ENCODE results near the gene MBNL1. TPM values are rescaled to one million over a fixed set of nuclear protein-coding genes. Genes with fewer than 3 reads are reported as not detected.

MBNL1 gene
- total RNA-seq, 2 experiments from 2014 or later, result 163 to 174 TPM

DNA sequence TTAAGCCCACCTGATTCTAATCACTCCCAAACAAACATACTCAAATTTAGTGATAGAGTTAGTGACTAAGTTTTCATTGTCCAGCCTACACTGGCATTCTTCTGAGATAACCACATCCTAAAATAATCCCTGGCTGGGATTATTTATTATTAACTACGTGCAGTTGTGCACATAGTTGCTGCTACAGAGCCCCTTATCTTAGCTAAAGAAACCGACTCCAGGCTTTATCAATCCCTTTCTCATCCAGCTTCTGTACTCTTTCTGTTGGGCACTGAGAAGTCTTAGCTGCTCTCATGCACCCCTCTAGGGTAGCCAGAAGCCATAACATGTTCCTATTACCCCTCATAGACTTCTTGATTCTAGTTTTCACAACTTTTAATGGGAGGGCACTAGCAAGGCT lies 208.7 kb downstream of the MBNL1 start:
- Histone ChIP-seq H4K20me1 (ENCODE audit: insufficient read depth, low read length) (no peaks in the 10 kb centered on the region), H3K9me2 (ENCODE audit: insufficient read depth, low read length) (no peaks in the 10 kb centered on the region), H3K27ac (ENCODE audit: low read depth, low read length, poor library complexity, severe bottlenecking) (no peak overlapping the region), H3K4me1 (ENCODE audit: insufficient read depth, low read length, poor library complexity, severe bottlenecking) (peaks cover 6% of the 10 kb centered on the region), H3K4me3 (ENCODE audit: low read depth, low read length, poor library complexity, severe bottlenecking) (no peak overlapping the region), H3K79me2 (ENCODE audit: insufficient read depth, low read depth, low read length) (no peaks in the 10 kb centered on the region), H2AFZ (ENCODE audit: low read length) (no peak overlapping the region), H3K36me3 (ENCODE audit: insufficient read depth, low read length) (no peaks in the 10 kb centered on the region), H3K4me2 (ENCODE audit: low read length) (no peak overlapping the region), H3K9me3 (ENCODE audit: low read length) (no peaks in the 10 kb centered on the region)
- no peak for TF ChIP-seq EZH2phosphoT487 (IDR thresholded peaks at IDR 0.05; ENCODE audit: borderline replicate concordance, low read depth, low read length)
- TF ChIP-seq, protein P1, sequence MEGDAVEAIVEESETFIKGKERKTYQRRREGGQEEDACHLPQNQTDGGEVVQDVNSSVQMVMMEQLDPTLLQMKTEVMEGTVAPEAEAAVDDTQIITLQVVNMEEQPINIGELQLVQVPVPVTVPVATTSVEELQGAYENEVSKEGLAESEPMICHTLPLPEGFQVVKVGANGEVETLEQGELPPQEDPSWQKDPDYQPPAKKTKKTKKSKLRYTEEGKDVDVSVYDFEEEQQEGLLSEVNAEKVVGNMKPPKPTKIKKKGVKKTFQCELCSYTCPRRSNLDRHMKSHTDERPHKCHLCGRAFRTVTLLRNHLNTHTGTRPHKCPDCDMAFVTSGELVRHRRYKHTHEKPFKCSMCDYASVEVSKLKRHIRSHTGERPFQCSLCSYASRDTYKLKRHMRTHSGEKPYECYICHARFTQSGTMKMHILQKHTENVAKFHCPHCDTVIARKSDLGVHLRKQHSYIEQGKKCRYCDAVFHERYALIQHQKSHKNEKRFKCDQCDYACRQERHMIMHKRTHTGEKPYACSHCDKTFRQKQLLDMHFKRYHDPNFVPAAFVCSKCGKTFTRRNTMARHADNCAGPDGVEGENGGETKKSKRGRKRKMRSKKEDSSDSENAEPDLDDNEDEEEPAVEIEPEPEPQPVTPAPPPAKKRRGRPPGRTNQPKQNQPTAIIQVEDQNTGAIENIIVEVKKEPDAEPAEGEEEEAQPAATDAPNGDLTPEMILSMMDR (conservative IDR thresholded peaks at IDR 0.05; ENCODE audit: low read length), result no peak
- no peak for DNase-seq (ENCODE audit: low spot score)
- BruUV-seq (replicated peaks), result no TSS peak
- intact Hi-C loops (cut with micrococcal nuclease; ENCODE audit: unreplicated experiment), result loop anchor here (2.0 kb wide), 1 partner anchor 97 kb away; no protein-coding TSS in a partner anchor
- CTCF ChIA-PET (ENCODE audit: unreplicated experiment), result no interaction called here
- POLR2A ChIA-PET, result interaction anchor here (1.0 kb wide), 1 partner anchor 292 kb away, joined by 3 read pairs; no protein-coding TSS in a partner anchor

GRCh38 chr3:152480282-152480953 lies 211.7 kb downstream of the MBNL1 start:
- Histone ChIP-seq H3K9me2 (ENCODE audit: insufficient read depth, low read length) (no peaks in the 10 kb centered on the region), H3K79me2 (ENCODE audit: insufficient read depth, low read depth, low read length) (no peaks in the 10 kb centered on the region), H3K4me3 (ENCODE audit: low read depth, low read length, poor library complexity, severe bottlenecking) (no peak overlapping the region), H3K36me3 (ENCODE audit: insufficient read depth, low read length) (no peaks in the 10 kb centered on the region), H4K20me1 (ENCODE audit: insufficient read depth, low read length) (no peaks in the 10 kb centered on the region), H3K27ac (ENCODE audit: low read depth, low read length, poor library complexity, severe bottlenecking) (no peak overlapping the region), H2AFZ (ENCODE audit: low read length) (no peak overlapping the region), H3K9me3 (ENCODE audit: low read length) (no peaks in the 10 kb centered on the region), H3K4me2 (ENCODE audit: low read length) (no peak overlapping the region), H3K4me1 (ENCODE audit: insufficient read depth, low read length, poor library complexity, severe bottlenecking) (peaks cover 6% of the 10 kb centered on the region)
- intact Hi-C loops (cut with micrococcal nuclease; ENCODE audit: unreplicated experiment), result no loop called here
- POLR2A ChIA-PET, result no interaction called here
- BruUV-seq (replicated peaks), result no TSS peak
- no peak for DNase-seq (ENCODE audit: low spot score)
- CTCF ChIA-PET (ENCODE audit: unreplicated experiment), result no interaction called here
- TF ChIP-seq, protein P1 (conservative IDR thresholded peaks at IDR 0.05; ENCODE audit: low read length), result no peak
- TF ChIP-seq EZH2phosphoT487 (IDR thresholded peaks at IDR 0.05; ENCODE audit: borderline replicate concordance, low read depth, low read length), result no peak

- H3K4me1 ChIP-seq (ENCODE audit: insufficient read depth, low read length, poor library complexity, severe bottlenecking), result no peaks in the 10 kb centered on the region
- DNase-seq (ENCODE audit: low spot score), result no peak
- POLR2A ChIA-PET, result interaction anchor here (0.6 to 1.1 kb wide), 3 partner anchors 8 to 37 kb away, joined by 3 to 4 read pairs (median 3); no protein-coding TSS in a partner anchor
- no peaks in the 10 kb centered on the region for H3K79me2 ChIP-seq (ENCODE audit: insufficient read depth, low read depth, low read length)
- no peak overlapping the region for H3K4me2 ChIP-seq (ENCODE audit: low read length)
- H3K27ac ChIP-seq (ENCODE audit: low read depth, low read length, poor library complexity, severe bottlenecking), result no peak overlapping the region
- no peaks in the 10 kb centered on the region for H3K36me3 ChIP-seq (ENCODE audit: insufficient read depth, low read length)
- H2AFZ ChIP-seq (ENCODE audit: low read length), result no peak overlapping the region
- no TSS peak for BruUV-seq (replicated peaks)
- no peaks in the 10 kb centered on the region for H4K20me1 ChIP-seq (ENCODE audit: insufficient read depth, low read length)
- H3K4me3 ChIP-seq (ENCODE audit: low read depth, low read length, poor library complexity, severe bottlenecking), result no peak overlapping the region
- CTCF ChIA-PET (ENCODE audit: unreplicated experiment), result no interaction called here
- intact Hi-C loops (cut with micrococcal nuclease; ENCODE audit: unreplicated experiment), result no loop called here
- H3K9me2 ChIP-seq (ENCODE audit: insufficient read depth, low read length), result no peaks in the 10 kb centered on the region
- H3K9me3 ChIP-seq (ENCODE audit: low read length), result no peaks in the 10 kb centered on the region
- TF ChIP-seq EZH2phosphoT487 (IDR thresholded peaks at IDR 0.05; ENCODE audit: borderline replicate concordance, low read depth, low read length), result no peak
- TF ChIP-seq, protein P1 (conservative IDR thresholded peaks at IDR 0.05; ENCODE audit: low read length), result no peak
Observed at GRCh38 chr3:152486364-152486763, 217.6 kb downstream of the MBNL1 start.
